Kidney epithelial cell (primary cell): ENCODE measurements around the gene CEMP1. TPM values are rescaled to one million over a fixed set of nuclear protein-coding genes. Genes with fewer than 3 reads are reported as not detected.

Source experiments
- DNase-seq: peaks from one replicate; pipeline ENCODE4 v3.0.0-alpha.2; 2010; ENCODE audit warnings: low read depth
- H3K27me3 ChIP-seq: 2 replicates; pipeline ENCODE4 v1.6.0; 2011; ENCODE audit warnings: low read length; ENCODE audit not compliant: control insufficient read depth, insufficient read depth
- H3K36me3 ChIP-seq: 2 replicates; pipeline ENCODE4 v1.5.1; 2011; ENCODE audit warnings: low read length; ENCODE audit not compliant: control insufficient read depth, insufficient read depth
- H3K4me3 ChIP-seq: 2 replicates; pipeline ENCODE4 v1.5.1; 2011; ENCODE audit warnings: low read depth, mild to moderate bottlenecking, control low read depth, low read length
- CTCF ChIP-seq: IDR thresholded peaks from 2 replicates; pipeline ENCODE4 v1.5.1; 2011; ENCODE audit warnings: mild to moderate bottlenecking, moderate library complexity, low read length, control low read depth, inconsistent platforms; ENCODE audit not compliant: insufficient read depth, poor library complexity, severe bottlenecking
- total RNA-seq: library from RNA; depleted of rRNA; stranded (reverse); fragments of >200 nt; gene quantifications from 2 replicates; pipeline ENCODE4 v1.2.3, GENCODE V29; 2015

The CEMP1 gene
- total RNA-seq, 1 donor from 2014 or later = not detected

- TF ChIP-seq CTCF = no peak
- Histone ChIP-seq H3K4me3 (no peak overlapping the region), H3K36me3 (peaks cover 5% of the 10 kb centered on the region), H3K27me3 (no peaks in the 10 kb centered on the region)
- DNase-seq = no peak
These were observed 34.7 kb downstream of the CEMP1 start for GRCh38 chr16:2496223-2497115.

- Histone ChIP-seq H3K4me3 (no peak overlapping the region), H3K36me3 (peaks cover 5% of the 10 kb centered on the region), H3K27me3 (no peaks in the 10 kb centered on the region)
- TF ChIP-seq CTCF = no peak
- no peak for DNase-seq
These were observed 36.2 kb downstream of the CEMP1 start for GRCh38 chr16:2495041-2495440.

- Histone ChIP-seq H3K4me3 (no peak overlapping the region), H3K27me3 (no peaks in the 10 kb centered on the region), H3K36me3 (peaks cover 5% of the 10 kb centered on the region)
- no peak for TF ChIP-seq CTCF
- DNase-seq = no peak
These were observed 36.6 kb downstream of the CEMP1 start for GRCh38 chr16:2494616-2495015.

DNA sequence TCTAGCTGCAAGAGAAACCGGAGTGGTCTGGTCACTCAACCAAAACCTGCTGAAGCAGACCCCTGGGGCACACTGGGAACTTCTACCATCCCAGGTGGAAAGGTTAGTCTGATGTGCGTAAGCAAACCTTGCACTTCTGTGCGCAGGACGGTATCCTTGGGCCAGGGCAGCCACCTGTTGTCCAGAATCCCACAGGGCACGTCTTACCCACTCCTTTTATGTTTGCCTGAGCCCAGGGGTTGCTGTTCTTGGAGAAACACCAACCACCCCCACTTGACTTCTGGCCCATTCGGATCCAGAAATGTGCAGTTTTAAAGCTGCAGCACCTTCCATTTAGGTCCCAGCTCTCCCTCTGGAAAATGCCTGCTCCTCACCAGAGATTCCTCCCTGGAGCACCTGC is 37.6 kb downstream of the CEMP1 start:
- Histone ChIP-seq H3K27me3 (no peaks in the 10 kb centered on the region), H3K4me3 (no peak overlapping the region), H3K36me3 (peaks cover 5% of the 10 kb centered on the region)
- DNase-seq = no peak
- TF ChIP-seq CTCF = no peak

DNA sequence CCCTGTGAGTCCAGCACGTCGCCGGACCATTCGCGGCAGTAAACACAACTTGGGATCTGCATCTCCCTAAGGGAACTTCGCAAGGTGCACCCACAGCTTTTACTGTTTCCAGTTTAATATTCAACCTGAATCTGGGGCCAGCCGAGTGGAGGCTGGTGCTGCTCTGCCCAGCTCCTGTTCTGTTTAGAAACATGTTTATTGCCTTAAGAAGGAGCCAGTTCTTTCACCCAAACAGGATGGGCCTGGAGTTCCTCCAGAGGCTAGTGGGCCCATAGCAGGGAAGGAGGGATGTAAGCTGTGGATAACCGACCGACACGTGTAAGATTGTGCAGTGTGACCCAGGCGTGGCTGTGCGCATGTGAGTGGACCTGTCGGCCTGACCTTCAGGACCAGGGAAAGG is 38.9 kb downstream of the CEMP1 start:
- H3K36me3 ChIP-seq = peaks cover 5% of the 10 kb centered on the region
- no peak overlapping the region for H3K4me3 ChIP-seq
- no peak for DNase-seq
- H3K27me3 ChIP-seq = no peaks in the 10 kb centered on the region
- TF ChIP-seq CTCF = no peak
